Kidney (tissue), 14 donors: ENCODE measurements around the gene GDF2. TPM values are rescaled to one million over a fixed set of nuclear protein-coding genes. Genes with fewer than 3 reads are reported as not detected.

Experiments used
- DNase-seq, 5 donors: peaks; one replicate each; pipeline ENCODE4 v3.0.0-alpha.2; 2013 to 2020
- FAIRE-seq: peaks from 2 replicates; lab custom pipeline; 2012; peaks lifted over from hg19 to GRCh38; lab: Jason Lieb, UNC
- H3K27ac ChIP-seq, 2 donors: one replicate each; pipeline ENCODE4 v1.7.0; 2013; ENCODE audit warnings: low read depth in 2 of 2, low read length in 2 of 2, inconsistent platforms in 1 of 2
- H3K27me3 ChIP-seq: one replicate; pipeline ENCODE4 v1.7.1; 2013; ENCODE audit warnings: low read length, inconsistent platforms; ENCODE audit not compliant: control insufficient read depth, insufficient read depth
- H3K36me3 ChIP-seq, 3 donors: one replicate each; pipeline versions ENCODE4 v1.7.0 to v1.7.1; 2013; ENCODE audit warnings: low read length in 3 of 3, control low read depth in 1 of 3, inconsistent platforms in 1 of 3; ENCODE audit not compliant: insufficient read depth in 3 of 3, control insufficient read depth in 2 of 3
- H3K4me1 ChIP-seq, 3 donors: one replicate each; pipeline versions ENCODE4 v1.7.0 to v1.7.1; 2013; ENCODE audit warnings: low read length in 3 of 3, inconsistent platforms in 1 of 3, low read depth in 1 of 3; ENCODE audit not compliant: control insufficient read depth in 2 of 3, insufficient read depth in 2 of 3
- H3K4me3 ChIP-seq, 3 donors: one replicate each; pipeline versions ENCODE4 v1.7.0 to v1.8.1; 2013; ENCODE audit warnings: low read length in 3 of 3, control low read depth in 1 of 3, inconsistent platforms in 1 of 3
- H3K9ac ChIP-seq, 3 donors: one replicate each; pipeline versions ENCODE4 v1.7.0 to v1.7.1; 2013; ENCODE audit warnings: low read length in 3 of 3, control low read depth in 1 of 3, inconsistent platforms in 1 of 3
- H3K9me3 ChIP-seq, 3 donors: one replicate each; pipeline versions ENCODE4 v1.7.0 to v1.7.1; 2013; ENCODE audit warnings: low read length in 3 of 3, control low read depth in 1 of 3, inconsistent platforms in 1 of 3; ENCODE audit not compliant: control insufficient read depth in 2 of 3, insufficient read depth in 1 of 3
- CTCF ChIP-seq: IDR thresholded peaks from 3 replicates; pipeline ENCODE4 v1.5.1; 2012; ENCODE audit warnings: mild to moderate bottlenecking, moderate library complexity, borderline replicate concordance; ENCODE audit not compliant: insufficient read depth; ENCODE audit errors: extremely low read depth
- intact Hi-C: fragments of 100-400 bp; cut with DNase I; formaldehyde crosslinking; loops from one replicate; pipeline ENCODE4 v1.11.1; 2022
- polyA plus RNA-seq: library from polyadenylated mRNA; stranded (reverse); fragments of 350-450 nt; fragmentation: Illumina TruSeq; extraction: RNeasy Lipid Tissue Mini Kit (QIAGEN cat#74804); gene quantifications from one replicate; pipeline ENCODE4 v1.2.3, GENCODE V29; 2014; ENCODE audit warnings: low read depth, low replicate concordance; ENCODE audit not compliant: insufficient read depth
- total RNA-seq: library from RNA; stranded (reverse); fragmentation: NEBNext Ultra II Directional; extraction: Animal tissue kit (Norgen Biotek cat#: 25700); gene quantifications from one replicate; pipeline ENCODE4 v1.2.1, GENCODE V29; 2021
- donor health status: control.
- donor health status: control.
- donor health status: control.
- donor health status: control.
- donor health status: control.
- donor health status: DM: yes; HTN: yes; CAD: no.
- donor health status: Normal renal cell carcinoma (clear cell type).

GDF2 gene
- total and polyA plus RNA-seq, 2 donors from 2014 or later = not detected

DNA sequence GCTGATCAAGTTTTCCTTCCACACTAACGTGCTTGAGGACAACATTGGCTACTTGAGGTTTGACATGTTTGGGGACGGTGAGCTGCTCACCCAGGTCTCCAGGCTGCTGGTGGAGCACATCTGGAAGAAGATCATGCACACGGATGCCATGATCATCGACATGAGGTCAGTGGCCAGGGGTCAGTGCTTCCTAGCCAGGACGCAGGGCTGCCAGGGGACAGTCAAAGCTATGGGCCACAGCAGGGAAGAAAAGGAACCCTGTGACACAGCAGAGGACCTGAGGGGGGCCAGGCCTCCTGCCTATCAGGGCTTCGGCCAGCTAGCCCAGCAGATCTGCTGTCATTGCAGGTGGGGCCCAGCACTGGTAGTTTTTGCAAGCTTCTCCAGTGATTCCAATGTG is 31.1 kb downstream of the GDF2 start:
- H3K9ac ChIP-seq = no peak overlapping the region
- no peak for FAIRE-seq
- no peaks in the 10 kb centered on the region for H3K27me3 ChIP-seq
- no peak for TF ChIP-seq CTCF
- H3K4me3 ChIP-seq = no peak overlapping the region
- intact Hi-C loops = no loop called here
- no peaks in the 10 kb centered on the region for H3K36me3 ChIP-seq
- H3K9me3 ChIP-seq = no peaks in the 10 kb centered on the region
- DNase-seq = peak in 1 of 5 donors; percentile 17
- H3K27ac ChIP-seq = no peak overlapping the region
- no peaks in the 10 kb centered on the region for H3K4me1 ChIP-seq

DNA sequence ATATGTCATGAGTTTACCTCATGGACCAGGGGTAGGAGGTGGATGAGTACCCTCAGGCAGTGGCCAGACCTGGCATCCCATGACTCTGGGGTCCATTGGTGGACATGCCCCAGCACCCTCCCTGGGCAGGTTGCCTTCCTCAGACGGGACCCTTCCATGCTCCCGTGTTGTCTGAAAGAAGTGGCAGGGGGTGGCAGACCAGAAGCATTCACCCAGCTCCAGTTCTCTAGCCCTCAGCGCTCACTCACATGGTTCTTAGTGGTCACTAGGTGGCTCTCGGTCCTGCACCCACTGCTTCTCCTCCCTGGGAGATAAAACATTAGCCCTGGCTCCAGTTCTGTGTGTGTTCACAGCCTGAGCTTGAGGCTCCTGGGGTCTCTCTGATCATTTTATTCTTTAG is 31.9 kb downstream of the GDF2 start:
- peak in 2 of 5 donors; percentile 26 to 43 for DNase-seq
- H3K9me3 ChIP-seq = no peaks in the 10 kb centered on the region
- intact Hi-C loops = no loop called here

DNA sequence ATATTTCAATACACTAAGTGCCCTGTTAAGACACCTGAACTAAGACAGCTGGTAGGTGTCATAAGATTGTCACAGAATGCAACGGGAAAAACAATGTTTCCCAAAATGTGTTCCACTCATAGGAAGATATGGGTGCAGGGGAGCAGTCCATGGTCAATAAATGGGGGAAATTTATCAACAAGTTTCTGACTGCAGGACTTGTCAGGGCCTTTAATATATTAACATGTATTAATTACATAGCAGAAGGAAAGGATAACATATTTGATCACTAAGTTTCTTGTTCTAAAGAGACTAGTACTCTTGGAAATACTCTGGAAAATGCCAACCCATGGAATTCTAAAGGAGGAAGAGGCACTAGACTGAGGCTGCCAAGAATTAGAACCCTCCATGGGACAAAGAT is 32.6 kb downstream of the GDF2 start:
- intact Hi-C loops = no loop called here
- Histone ChIP-seq H3K9ac (no peak overlapping the region), H3K27me3 (no peaks in the 10 kb centered on the region), H3K36me3 (no peaks in the 10 kb centered on the region), H3K4me3 (no peak overlapping the region), H3K27ac (no peak overlapping the region), H3K9me3 (no peaks in the 10 kb centered on the region), H3K4me1 (no peaks in the 10 kb centered on the region)
- no peak for TF ChIP-seq CTCF
- DNase-seq (no peak), FAIRE-seq (no peak)

More for the DNA sequence above, 31.9 kb downstream of the GDF2 start:
- no peak for FAIRE-seq
- peak; percentile 28 for TF ChIP-seq CTCF
- no peak overlapping the region for H3K4me3 ChIP-seq
- no peaks in the 10 kb centered on the region for H3K27me3 ChIP-seq
- H3K27ac ChIP-seq = no peak overlapping the region
- H3K36me3 ChIP-seq = no peaks in the 10 kb centered on the region
- no peaks in the 10 kb centered on the region for H3K4me1 ChIP-seq
- no peak overlapping the region for H3K9ac ChIP-seq

- TF ChIP-seq CTCF = no peak
- Histone ChIP-seq H3K9ac (no peak overlapping the region), H3K4me1 (no peaks in the 10 kb centered on the region), H3K27ac (no peak overlapping the region), H3K9me3 (no peaks in the 10 kb centered on the region), H3K36me3 (no peaks in the 10 kb centered on the region), H3K27me3 (no peaks in the 10 kb centered on the region), H3K4me3 (no peak overlapping the region)
- intact Hi-C loops = no loop called here
- FAIRE-seq (no peak), DNase-seq (no peak)
Measured at GRCh38 chr10:47356708-47357107, 34.5 kb downstream of the GDF2 start.
